NCI-H2171 treated with DMSO at 0.1 percent for 48 hours (cell line): ENCODE measurements around the gene CCN2.
"Not testable (repeated sequence)": the region's sequence is repeated elsewhere in the genome, so short reads cannot be mapped to it uniquely, and the experiment has no call there.

Source experiments
- DNase-seq: peaks from one replicate; lab custom pipeline; 2025; lab: John Stamatoyannopoulos, UW

The CCN2 gene

DNA sequence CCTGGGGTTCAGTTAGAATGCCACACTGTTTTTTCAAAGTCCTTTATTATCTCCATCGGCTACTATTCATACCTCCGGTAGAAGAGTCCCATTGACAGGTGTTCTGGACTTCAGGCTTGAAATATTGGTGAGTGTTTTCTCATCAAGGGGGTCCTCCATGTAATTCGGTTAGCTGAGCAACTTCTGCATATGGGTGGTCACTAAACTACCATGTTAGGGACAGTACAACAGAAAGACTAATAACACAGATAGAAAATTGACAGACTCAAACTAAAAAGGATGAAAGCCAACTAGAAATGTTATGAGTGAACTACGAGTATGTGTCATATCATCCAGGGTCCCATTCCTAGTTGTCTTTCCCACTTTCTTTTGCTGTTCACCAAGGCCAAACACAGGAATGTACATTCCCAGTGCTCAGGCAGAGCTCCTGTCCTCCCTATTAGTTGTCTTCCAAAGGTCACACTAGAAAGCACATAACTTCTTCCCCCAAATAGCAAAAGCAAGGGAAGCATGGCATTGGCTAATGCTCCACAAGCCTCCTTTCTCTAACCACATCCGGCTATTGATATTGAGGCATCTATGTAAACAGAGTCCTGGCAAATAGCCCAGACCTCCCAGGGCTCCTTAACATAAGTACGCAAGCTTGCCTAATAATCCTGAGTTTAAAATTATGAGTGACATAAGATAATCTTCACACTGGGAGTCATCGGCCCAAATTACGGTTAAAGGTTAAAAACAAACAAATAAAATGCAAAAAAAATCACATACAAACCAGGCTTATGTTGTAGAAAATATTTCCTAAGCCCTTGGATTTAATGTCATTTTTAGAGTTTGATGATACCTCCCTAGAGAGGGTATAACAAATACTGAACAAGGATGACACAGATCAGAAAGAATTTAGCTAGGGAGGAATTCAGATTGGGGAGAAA, 13.2 kb downstream of the CCN2 start:
- no peak for DNase-seq

- no peak for DNase-seq
Measured at GRCh38 chr6:131937226-131937625, 13.9 kb downstream of the CCN2 start.

GRCh38 chr6:131936156-131936555, 15.0 kb downstream of the CCN2 start:
- no peak for DNase-seq

- no peak for DNase-seq
Measured at GRCh38 chr6:131931063-131931750, 20.0 kb downstream of the CCN2 start.

GRCh38 chr6:131929976-131930375, 21.2 kb downstream of the CCN2 start:
- DNase-seq: no peak

DNA sequence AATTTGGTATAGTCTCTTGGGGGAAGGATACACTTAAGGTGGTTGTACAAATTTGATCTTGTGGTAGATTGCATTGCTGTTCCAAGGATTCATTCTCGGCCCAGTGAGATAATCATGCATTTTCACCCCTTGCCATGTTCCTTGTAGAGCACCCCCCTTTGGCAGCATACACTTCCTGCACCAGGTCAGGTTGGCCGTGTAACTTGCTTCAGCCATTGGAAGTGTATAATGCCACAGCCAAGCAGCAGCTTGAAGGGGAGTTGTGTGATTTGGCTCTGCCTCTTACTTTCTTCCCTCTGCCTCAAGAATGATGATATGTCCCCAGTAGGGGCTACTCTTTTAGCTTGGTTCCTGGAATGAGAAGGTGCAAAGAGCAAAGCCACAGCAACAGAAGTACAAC, 21.9 kb downstream of the CCN2 start:
- DNase-seq: no peak

- no peak for DNase-seq
Measured at GRCh38 chr6:131924881-131925474, 26.2 kb downstream of the CCN2 start.

DNA sequence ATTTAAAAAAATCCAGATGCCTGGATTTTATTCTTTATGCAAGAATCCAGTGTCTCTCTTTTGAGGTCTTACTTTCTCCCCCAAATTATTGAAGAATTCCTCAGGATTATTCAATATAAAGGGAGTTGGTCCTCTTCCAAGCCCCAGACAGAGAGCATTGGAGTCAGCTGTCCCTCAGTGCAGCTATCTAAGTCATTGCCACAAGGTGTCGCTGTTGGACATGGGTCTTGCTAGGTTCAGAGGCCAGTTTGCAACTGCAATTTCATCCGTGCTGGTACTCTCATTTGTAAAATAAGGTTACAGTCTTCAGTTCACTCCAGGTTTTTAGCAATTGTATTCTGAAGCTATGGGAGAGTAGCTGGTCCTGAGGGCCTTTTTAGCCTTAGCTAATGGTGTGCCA, 27.8 kb downstream of the CCN2 start:
- DNase-seq: peak; percentile 48

GRCh38 chr6:131920656-131921055, 30.5 kb downstream of the CCN2 start:
- DNase-seq: no peak

DNA sequence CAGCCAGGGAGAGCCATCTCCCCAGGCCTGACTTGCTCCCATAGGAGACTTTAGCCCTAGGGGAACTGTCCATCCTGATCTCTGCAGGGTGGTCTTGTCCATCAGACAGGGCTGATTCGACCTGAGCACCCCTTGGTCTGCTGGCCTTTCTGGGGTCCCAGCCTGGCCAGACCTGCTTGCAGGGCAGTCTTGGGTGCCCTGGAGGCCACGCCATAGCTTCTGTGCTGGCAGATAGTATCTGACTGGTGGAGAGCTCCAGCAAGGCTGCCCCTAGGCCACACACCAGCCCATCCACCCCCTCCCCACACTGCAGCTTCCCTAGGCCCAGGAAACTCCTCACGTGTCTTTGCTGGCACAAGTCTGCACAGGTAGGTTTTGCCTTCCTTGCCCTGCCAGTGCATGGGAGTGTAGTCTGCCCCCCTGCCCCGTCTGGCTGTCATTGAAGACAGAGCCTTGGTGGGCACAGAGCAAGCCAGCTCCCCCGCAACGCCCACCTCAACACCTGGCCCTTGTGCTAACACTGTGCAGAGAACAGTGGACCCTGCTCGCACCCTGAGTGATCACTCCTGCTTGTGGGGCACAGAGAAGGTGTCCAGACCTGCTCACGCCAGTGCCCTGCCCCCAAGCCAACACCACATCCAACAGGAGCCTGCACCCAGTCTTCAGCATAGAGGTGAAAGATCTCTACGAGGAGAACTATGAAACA, 32.4 kb downstream of the CCN2 start:
- DNase-seq: no peak

DNA sequence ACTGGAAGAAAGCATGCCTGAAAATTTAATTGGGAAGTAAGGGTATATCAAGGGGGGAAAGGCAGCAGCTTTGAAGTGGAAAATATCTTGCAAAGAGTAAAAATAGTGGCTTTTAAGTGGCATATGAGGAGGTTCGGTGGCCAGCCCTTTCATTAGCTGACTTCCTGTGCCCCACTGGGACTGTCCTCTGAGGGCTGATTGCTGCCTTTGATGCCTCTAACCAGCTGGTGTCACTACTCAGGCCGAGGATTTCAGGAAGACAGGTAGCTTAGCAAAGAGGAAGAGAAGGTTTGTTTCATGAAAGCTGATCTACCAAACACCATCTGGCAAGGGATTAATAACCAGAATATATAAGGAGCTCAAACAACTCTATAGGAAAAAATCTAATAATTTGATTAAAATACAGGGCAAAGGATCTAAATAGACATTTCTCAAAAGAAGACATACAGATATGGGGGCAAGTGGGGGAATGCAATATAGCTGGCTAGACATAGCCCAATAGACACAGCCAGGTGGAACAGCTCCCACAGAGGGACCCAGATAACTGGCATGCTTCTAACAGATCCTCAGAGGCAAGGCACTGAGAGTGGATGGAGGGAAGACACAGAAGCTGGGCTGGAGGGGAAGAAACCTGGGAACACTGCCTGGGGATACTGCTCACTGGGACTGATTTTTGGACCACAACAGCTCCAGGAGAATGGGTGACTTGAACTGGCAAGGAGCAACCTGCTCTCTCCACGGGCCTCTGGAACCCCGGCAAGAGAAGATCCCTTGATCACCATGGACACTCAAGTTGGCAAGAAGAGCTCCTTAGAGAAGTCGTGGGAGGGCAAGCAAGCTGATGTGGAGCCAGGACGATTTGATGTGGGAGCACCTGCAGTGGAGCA, 33.2 kb downstream of the CCN2 start:
- DNase-seq: no peak

DNA sequence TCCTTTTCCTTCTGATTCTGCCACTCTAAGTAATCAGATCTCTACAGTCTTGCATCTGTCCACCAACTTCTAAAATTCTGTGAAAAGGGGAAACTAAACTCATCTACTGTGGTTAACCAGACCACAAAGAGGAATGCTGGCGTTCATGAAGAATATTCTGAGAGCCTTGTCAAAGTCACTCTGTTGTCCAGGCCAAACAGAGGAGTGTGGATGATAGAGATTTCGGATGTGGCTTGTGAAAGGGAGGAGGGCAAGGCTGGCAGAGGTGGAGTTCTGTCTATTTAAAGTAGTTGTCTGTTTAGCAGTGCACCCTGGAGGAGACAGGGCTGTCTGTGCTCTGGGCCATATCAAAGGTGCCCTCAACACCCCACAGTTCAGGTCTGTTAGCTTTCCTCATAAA, 33.9 kb downstream of the CCN2 start:
- no peak for DNase-seq

DNA sequence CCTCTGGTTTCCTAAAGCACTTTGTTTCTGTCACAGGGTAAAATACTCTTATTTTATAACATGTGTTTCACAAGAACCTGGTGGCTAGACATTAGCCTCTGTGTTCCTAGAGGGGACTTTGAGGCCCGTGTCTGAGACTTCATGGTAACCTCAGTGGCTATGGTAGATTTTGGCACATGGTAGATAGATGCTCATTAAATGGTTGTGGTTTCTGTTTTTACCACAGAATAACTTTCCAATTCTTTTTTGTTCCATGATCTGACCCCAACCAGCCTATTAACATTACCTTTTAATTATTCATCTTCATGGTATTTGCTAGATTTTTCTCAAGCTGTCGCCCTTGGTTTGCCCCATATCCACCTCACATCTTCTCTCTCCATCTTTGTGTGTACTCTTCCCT, 34.3 kb downstream of the CCN2 start:
- DNase-seq: no peak

- DNase-seq: not testable (repeated sequence)
Measured at GRCh38 chr6:131916091-131916796, 34.9 kb downstream of the CCN2 start.

DNA sequence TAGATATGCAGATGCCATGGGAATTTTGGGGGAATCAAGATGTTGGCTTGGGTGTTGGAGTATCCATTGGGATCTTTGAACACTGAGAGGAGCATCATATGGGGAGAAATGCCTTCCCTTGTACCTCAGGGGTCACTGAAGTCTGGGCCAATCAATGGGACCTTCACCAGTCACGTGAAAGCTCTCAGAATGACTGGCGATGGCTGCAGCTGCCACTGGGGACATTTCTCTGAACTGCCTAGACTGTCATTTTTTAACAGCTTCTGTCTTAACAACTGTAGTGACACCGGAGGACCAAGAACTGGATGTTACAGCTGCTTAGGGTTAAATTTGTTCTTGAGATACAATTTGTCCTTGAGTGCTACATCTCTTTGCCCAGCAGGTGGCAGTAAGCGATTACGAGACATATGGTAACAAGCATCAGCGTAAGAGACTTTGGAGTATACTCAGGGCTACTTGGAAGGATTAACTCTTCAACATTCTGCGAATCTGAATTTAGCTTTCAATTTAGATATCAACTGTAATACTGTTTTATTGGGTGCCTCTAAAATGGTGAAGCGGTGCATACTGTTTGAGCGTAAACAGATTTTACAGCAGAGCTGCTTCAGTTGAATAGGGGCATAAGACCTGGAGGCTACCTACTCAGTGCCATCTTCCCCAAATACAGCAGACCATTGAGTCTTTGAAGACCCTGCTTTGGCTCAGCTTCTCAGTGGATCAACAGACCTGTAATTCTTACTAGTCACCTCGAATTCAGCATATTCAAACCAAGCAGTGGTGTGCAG, 36.0 kb downstream of the CCN2 start:
- peak; percentile 21 for DNase-seq

GRCh38 chr6:131914234-131914633, 36.9 kb downstream of the CCN2 start:
- DNase-seq: no peak

DNA sequence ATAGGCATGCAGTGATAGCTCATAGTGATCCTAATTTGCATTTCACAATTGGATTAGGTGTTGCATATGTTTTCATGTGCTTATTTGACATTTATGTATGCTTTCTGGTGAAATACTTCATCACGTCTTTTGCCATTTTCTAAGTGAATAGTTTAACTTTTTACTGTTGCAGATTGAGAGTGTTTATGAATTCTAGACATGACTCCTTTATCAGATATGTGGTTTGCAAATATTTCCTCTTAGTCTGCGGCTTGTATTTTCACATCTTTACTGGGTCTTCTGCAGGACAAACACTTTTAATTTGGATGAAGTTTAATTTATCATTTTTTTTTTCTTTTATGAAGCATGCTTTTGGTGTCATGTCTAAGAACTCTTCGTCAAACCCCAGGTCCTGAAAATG, 39.2 kb downstream of the CCN2 start:
- DNase-seq: no peak

DNA sequence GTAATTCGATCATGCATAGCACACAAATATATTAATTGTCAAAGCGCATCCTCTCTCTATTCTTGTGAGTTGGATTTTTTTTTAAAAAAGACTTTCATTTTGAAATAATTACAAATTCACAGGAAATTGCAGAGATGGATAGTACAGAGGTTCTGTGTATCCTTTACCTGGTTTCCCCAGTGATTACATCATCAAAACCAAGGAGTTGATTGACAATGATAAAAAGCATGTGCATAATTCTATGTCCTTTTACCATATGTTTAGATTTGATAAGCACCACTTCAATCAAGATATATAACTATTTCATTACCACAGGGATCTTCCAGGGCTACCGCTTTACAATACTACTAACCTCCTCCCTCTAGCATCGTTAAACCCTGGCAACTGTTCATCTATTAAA, 40.2 kb downstream of the CCN2 start:
- no peak for DNase-seq

DNA sequence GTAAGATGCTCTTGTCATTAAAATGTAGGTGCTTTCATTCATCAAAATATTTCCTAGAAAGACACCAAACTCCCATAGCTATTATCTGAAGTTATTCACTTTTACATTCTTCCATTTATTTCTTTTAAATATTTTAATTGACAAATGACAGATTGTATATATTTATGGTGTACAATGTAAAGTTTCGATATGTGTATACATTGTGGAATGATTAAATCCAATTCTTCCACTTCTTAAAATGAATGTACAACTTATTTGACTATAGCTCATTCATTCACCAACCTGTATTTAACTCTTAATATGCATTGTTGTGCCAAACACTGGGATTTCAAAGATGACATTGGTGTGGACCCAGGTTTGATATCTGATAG, 41.0 kb downstream of the CCN2 start:
- no peak for DNase-seq
